Thyroid gland (tissue), 4 donors: ENCODE results near the gene PREPL. TPM values are rescaled to one million over a fixed set of nuclear protein-coding genes. Genes with fewer than 3 reads are reported as not detected.

ENCODE experiments used
- DNase-seq, 2 donors: peaks; one replicate each; pipeline ENCODE4 v3.0.0-alpha.2; 2019
- H3K27ac ChIP-seq, 3 donors: fragments of 200-600 bp; sonication (generic); 1 replicate in 2 of 3; 2 replicates in 1 of 3; pipeline ENCODE4 v1.5.1; 2016 to 2019; ENCODE audit warnings: mild to moderate bottlenecking in 1 of 3, moderate library complexity in 1 of 3
- H3K27me3 ChIP-seq: fragments of 200-600 bp; sonication (generic); one replicate; pipeline ENCODE4 v1.5.1; 2019
- H3K36me3 ChIP-seq, 2 donors: fragments of 200-600 bp; sonication (generic); one replicate each; pipeline ENCODE4 v1.5.1; 2016 to 2019
- H3K4me1 ChIP-seq, 2 donors: fragments of 200-600 bp; sonication (generic); one replicate each; pipeline ENCODE4 v1.5.1; 2017 to 2019
- H3K4me3 ChIP-seq, 3 donors: fragments of 200-600 bp; sonication (generic); replicated peaks in 1 of 3; 1 replicate in 2 of 3; 2 replicates in 1 of 3; pipeline ENCODE4 v1.5.1; 2016; ENCODE audit warnings: mild to moderate bottlenecking in 1 of 3
- H3K9me3 ChIP-seq: fragments of 200-600 bp; sonication (generic); one replicate; pipeline ENCODE4 v1.5.1; 2017
- POLR2A ChIP-seq, 2 donors: fragments of 450-650 bp; IDR thresholded peaks; one replicate each; pipeline ENCODE4 v1.6.1; 2017; ENCODE audit warnings: antibody characterized with exemption in 2 of 2, mild to moderate bottlenecking in 2 of 2, moderate library complexity in 1 of 2
- WGBS, 2 donors: methylation state at CpG; one replicate each; pipeline ENCODE4 v1.1.5; 2017; 5-methylcytosine and 5-hydroxymethylcytosine counted together
- intact Hi-C: fragments of 100-400 bp; cut with DNase I; formaldehyde crosslinking; loops from one replicate; pipeline ENCODE4 v1.15.1; 2023
- total RNA-seq, 4 donors: library from RNA; depleted of rRNA; stranded (reverse); fragments of >200 nt; gene quantifications; one replicate each; pipeline ENCODE4 v1.2.3, GENCODE V29; 2016
- TF ChIP-seq, protein P1 (sequence below), 6 experiments: fragments of 200-600 bp in 3 of 6; fragments of 450-650 bp in 3 of 6; sonication (generic) in 3 of 6; IDR thresholded peaks; one replicate each; pipeline ENCODE4 v1.5.1; 2016 to 2019; ENCODE audit warnings: antibody characterized with exemption in 6 of 6, mild to moderate bottlenecking in 2 of 6, inconsistent platforms in 1 of 6, moderate library complexity in 1 of 6

Gene PREPL
- total RNA-seq, 4 donors from 2014 or later, result 70.0 to 93.2 (median 72.3) TPM

DNA sequence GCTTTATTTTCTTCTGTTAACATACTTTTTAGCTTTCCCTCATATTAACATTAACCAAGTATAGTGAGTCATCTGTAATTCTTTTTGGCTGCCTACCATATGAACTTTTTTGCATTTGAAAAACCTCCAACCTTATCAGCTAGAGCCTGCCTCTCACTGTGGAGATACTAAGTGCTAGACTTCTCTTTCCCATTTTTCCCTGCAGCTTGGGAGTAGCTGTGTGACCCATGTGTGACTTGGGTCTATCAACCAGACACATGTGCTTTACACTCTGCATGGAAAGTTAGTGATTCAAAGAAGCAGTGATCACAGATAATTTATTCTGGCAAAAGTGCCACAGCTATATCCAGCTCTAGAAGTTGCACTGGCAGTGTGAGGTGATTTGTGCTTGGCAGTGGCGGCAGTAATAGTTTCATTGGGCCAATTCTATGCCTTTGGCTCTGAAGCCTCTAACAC is 36.3 kb downstream of the PREPL start:
- no peaks in the 10 kb centered on the region for H3K9me3 ChIP-seq
- peak overlapping the region; percentile 93 to 96 (median 94) for H3K27ac ChIP-seq
- TF ChIP-seq, protein P1, sequence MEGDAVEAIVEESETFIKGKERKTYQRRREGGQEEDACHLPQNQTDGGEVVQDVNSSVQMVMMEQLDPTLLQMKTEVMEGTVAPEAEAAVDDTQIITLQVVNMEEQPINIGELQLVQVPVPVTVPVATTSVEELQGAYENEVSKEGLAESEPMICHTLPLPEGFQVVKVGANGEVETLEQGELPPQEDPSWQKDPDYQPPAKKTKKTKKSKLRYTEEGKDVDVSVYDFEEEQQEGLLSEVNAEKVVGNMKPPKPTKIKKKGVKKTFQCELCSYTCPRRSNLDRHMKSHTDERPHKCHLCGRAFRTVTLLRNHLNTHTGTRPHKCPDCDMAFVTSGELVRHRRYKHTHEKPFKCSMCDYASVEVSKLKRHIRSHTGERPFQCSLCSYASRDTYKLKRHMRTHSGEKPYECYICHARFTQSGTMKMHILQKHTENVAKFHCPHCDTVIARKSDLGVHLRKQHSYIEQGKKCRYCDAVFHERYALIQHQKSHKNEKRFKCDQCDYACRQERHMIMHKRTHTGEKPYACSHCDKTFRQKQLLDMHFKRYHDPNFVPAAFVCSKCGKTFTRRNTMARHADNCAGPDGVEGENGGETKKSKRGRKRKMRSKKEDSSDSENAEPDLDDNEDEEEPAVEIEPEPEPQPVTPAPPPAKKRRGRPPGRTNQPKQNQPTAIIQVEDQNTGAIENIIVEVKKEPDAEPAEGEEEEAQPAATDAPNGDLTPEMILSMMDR (IDR thresholded peaks at IDR 0.05), result no peak
- no peak for TF ChIP-seq POLR2A (IDR thresholded peaks at IDR 0.05)
- intact Hi-C loops, result no loop called here
- H3K36me3 ChIP-seq, result peaks cover 28 to 34% of the 10 kb centered on the region in 2 donors
- no peaks in the 10 kb centered on the region for H3K27me3 ChIP-seq
- no peak overlapping the region for H3K4me3 ChIP-seq
- no peak for DNase-seq
- H3K4me1 ChIP-seq, result peaks cover 40 to 42% of the 10 kb centered on the region in 2 donors
- 77 to 81% methylated on average over 1 of the region's 1 CpG for WGBS, 2 donors

DNA sequence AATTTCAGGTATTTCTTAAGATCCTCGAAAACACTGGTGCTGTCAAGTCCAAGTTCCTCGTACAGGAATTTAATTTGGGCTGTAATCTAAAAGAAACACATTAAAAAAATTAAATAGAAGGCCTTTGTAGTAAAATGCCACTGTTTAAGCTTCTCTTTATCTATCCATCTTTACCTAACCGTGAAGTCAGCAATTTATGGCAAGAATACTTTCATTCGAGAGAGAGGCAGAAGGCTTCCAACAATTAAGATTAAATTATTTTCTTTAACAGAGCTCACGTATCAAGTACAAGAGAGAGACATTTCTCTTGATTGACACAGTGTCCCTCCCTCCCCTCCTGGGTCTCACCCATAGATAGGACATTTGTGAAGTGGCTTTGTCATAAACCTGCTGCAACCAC is 39.9 kb downstream of the PREPL start:
- Histone ChIP-seq H3K4me1 (peaks cover 17 to 19% of the 10 kb centered on the region in 2 donors), H3K9me3 (no peaks in the 10 kb centered on the region), H3K27ac (no peak overlapping the region), H3K4me3 (no peak overlapping the region), H3K27me3 (no peaks in the 10 kb centered on the region), H3K36me3 (peaks cover 32 to 39% of the 10 kb centered on the region in 2 donors)
- no peak for DNase-seq
- TF ChIP-seq, protein P1 (IDR thresholded peaks at IDR 0.05), result no peak
- TF ChIP-seq POLR2A (IDR thresholded peaks at IDR 0.05), result no peak
- WGBS, 2 donors, result 93 to 95% methylated on average over 5 of the region's 5 CpGs
- intact Hi-C loops, result no loop called here

DNA sequence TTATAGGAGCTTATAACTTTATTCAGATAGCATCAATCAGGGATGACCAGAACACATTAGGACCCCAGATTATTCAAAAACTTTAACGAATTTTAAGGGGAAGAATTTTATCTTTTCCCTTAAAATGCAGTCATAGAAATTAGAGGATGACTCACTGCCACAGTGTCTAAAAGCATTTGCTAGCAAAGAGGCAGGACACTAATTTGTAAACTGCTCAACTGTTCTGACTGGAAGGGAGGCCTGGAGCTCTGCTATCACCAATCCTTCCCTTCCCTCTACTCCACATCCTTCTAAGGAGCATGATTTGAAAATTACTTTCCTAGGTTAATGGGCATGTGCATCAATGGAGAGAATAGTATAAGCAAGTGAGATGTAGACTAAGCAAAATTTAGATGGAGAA is 40.5 kb downstream of the PREPL start:
- H3K27me3 ChIP-seq, result no peaks in the 10 kb centered on the region
- no peaks in the 10 kb centered on the region for H3K9me3 ChIP-seq
- intact Hi-C loops, result no loop called here
- peaks cover 14 to 15% of the 10 kb centered on the region in 2 donors for H3K4me1 ChIP-seq
- WGBS, 2 donors, result 89 to 92% methylated on average over 1 of the region's 1 CpG
- no peak for TF ChIP-seq POLR2A (IDR thresholded peaks at IDR 0.05)
- TF ChIP-seq, protein P1 (IDR thresholded peaks at IDR 0.05), result no peak
- H3K27ac ChIP-seq, result no peak overlapping the region
- no peak for DNase-seq
- H3K4me3 ChIP-seq, result no peak overlapping the region
- H3K36me3 ChIP-seq, result peaks cover 32 to 39% of the 10 kb centered on the region in 2 donors

DNA sequence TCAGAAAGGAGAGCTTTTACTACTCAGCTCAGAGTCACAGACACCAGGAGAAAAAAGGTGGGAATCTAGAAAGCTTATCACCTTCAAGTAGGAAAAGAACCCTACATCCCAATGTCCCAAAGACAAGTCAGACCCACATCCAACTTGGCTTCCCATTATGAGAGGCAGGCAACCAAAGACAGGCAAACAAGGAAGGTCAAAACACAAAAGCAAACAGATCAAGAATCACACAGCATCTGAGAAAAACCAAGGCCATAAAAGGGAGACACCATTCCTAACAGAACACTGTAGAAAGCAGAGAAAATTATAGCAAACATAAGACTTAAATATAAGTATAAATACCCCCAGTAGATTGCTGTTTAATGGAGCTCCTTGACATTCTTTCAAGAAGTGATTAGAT is 45.3 kb downstream of the PREPL start:
- Histone ChIP-seq H3K4me1 (no peaks in the 10 kb centered on the region), H3K4me3 (no peak overlapping the region), H3K36me3 (peaks cover 18 to 36% of the 10 kb centered on the region in 2 donors), H3K27me3 (no peaks in the 10 kb centered on the region), H3K27ac (no peak overlapping the region), H3K9me3 (no peaks in the 10 kb centered on the region)
- DNase-seq, result no peak
- TF ChIP-seq, protein P1 (IDR thresholded peaks at IDR 0.05), result no peak
- TF ChIP-seq POLR2A (IDR thresholded peaks at IDR 0.05), result no peak
- intact Hi-C loops, result no loop called here

DNA sequence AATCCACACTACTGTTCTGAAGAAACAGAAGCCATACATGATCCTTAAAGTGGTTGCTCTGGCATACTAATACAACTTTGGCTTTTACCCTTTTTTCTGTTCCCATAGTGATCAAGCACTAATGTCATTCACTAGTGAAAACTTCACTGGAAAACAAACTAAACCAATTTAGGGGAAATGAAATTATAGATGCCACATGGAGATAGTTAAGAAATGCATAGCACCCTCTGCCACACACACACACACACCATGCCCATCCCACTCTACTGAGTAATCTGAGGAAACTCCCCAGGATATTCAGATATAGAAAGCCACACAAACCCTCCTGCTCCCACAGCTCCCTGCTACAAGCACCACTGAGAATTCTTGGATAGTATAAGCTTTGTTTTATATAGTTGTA is 46.9 kb downstream of the PREPL start:
- no peaks in the 10 kb centered on the region for H3K4me1 ChIP-seq
- H3K27ac ChIP-seq, result no peak overlapping the region
- intact Hi-C loops, result no loop called here
- H3K36me3 ChIP-seq, result peaks cover 8 to 22% of the 10 kb centered on the region in 2 donors
- no peak overlapping the region for H3K4me3 ChIP-seq
- H3K9me3 ChIP-seq, result no peaks in the 10 kb centered on the region
- no peaks in the 10 kb centered on the region for H3K27me3 ChIP-seq
- no peak for DNase-seq
- TF ChIP-seq, protein P1 (IDR thresholded peaks at IDR 0.05), result no peak
- no peak for TF ChIP-seq POLR2A (IDR thresholded peaks at IDR 0.05)
